Astrocyte (in vitro differentiated cells and primary cell): ENCODE data around the gene ITLN1. TPM values are rescaled to one million over a fixed set of nuclear protein-coding genes. Genes with fewer than 3 reads are reported as not detected.
"Not testable (repeated sequence)": the region's sequence is repeated elsewhere in the genome, so short reads cannot be mapped to it uniquely, and the experiment has no call there.

ENCODE experiments used
- DNase-seq: peaks from one replicate; pipeline ENCODE4 v3.0.0-alpha.2; 2010; ENCODE audit warnings: low read depth
- FAIRE-seq: peaks from 2 replicates; lab custom pipeline; 2011; peaks lifted over from hg19 to GRCh38; lab: Jason Lieb, UNC
- H2AFZ ChIP-seq: 2 replicates; pipeline ENCODE4 v1.6.0; 2012; ENCODE audit warnings: low read depth, low read length, inconsistent platforms
- H3K27ac ChIP-seq: 2 replicates; pipeline ENCODE4 v1.5.1; 2011; ENCODE audit warnings: low read depth, low read length, inconsistent platforms
- H3K27me3 ChIP-seq: 2 replicates; pipeline ENCODE4 v1.6.0; 2011; ENCODE audit warnings: low read length, inconsistent platforms; ENCODE audit not compliant: insufficient read depth
- H3K36me3 ChIP-seq: 2 replicates; pipeline ENCODE4 v1.5.1; 2011; ENCODE audit warnings: low read length, inconsistent platforms; ENCODE audit not compliant: insufficient read depth
- H3K4me1 ChIP-seq: 2 replicates; pipeline ENCODE4 v1.5.1; 2011; ENCODE audit warnings: low read length, inconsistent platforms; ENCODE audit not compliant: insufficient read depth
- H3K4me2 ChIP-seq: 2 replicates; pipeline ENCODE4 v1.6.0; 2012; ENCODE audit warnings: low read length, inconsistent platforms
- H3K4me3 ChIP-seq: 2 replicates; pipeline ENCODE4 v1.5.1; 2011; ENCODE audit warnings: low read depth, mild to moderate bottlenecking, low read length, inconsistent platforms; ENCODE audit not compliant: insufficient read depth
- H3K79me2 ChIP-seq: 2 replicates; pipeline ENCODE4 v1.6.0; 2012; ENCODE audit warnings: mild to moderate bottlenecking, low read length, inconsistent platforms; ENCODE audit not compliant: insufficient read depth
- H3K9ac ChIP-seq: 2 replicates; pipeline ENCODE4 v1.6.0; 2012; ENCODE audit warnings: mild to moderate bottlenecking, low read length, inconsistent platforms
- H3K9me3 ChIP-seq: 2 replicates; pipeline ENCODE4 v1.5.1; 2012; ENCODE audit warnings: low read depth, mild to moderate bottlenecking, low read length, inconsistent platforms; ENCODE audit not compliant: insufficient read depth
- H4K20me1 ChIP-seq: 2 replicates; pipeline ENCODE4 v1.6.0; 2012; ENCODE audit warnings: low read length, inconsistent platforms; ENCODE audit not compliant: insufficient read depth
- H3K27ac Mint-ChIP-seq: one replicate; pipeline ENCODE4 v1.8.0; 2021; ENCODE audit warnings: mild to moderate bottlenecking, mixed read lengths; ENCODE audit not compliant: unreplicated experiment
- H3K27me3 Mint-ChIP-seq: one replicate; pipeline ENCODE4 v1.8.0; 2021; ENCODE audit warnings: low read depth, mixed read lengths; ENCODE audit not compliant: unreplicated experiment
- H3K36me3 Mint-ChIP-seq: one replicate; pipeline ENCODE4 v1.8.0; 2021; ENCODE audit warnings: low read depth, mixed read lengths; ENCODE audit not compliant: unreplicated experiment
- H3K4me1 Mint-ChIP-seq: one replicate; pipeline ENCODE4 v1.8.0; 2021; ENCODE audit warnings: low read depth, mixed read lengths; ENCODE audit not compliant: unreplicated experiment
- H3K4me3 Mint-ChIP-seq: one replicate; pipeline ENCODE4 v1.8.0; 2021; ENCODE audit warnings: mild to moderate bottlenecking, moderate library complexity, mixed read lengths; ENCODE audit not compliant: unreplicated experiment
- H3K9me3 Mint-ChIP-seq: one replicate; pipeline ENCODE4 v1.8.0; 2021; ENCODE audit warnings: mild to moderate bottlenecking, mixed read lengths; ENCODE audit not compliant: unreplicated experiment
- CTCF ChIP-seq: IDR thresholded peaks from 2 replicates; pipeline ENCODE4 v1.5.1; 2011; ENCODE audit warnings: low read depth, mild to moderate bottlenecking, inconsistent platforms, low read length, moderate library complexity; ENCODE audit not compliant: insufficient read depth
- EZH2 ChIP-seq: IDR thresholded peaks from 2 replicates; pipeline ENCODE4 v1.6.1; 2012; ENCODE audit warnings: mild to moderate bottlenecking, low read length, inconsistent platforms; ENCODE audit not compliant: insufficient read depth
- total RNA-seq: library from RNA; stranded (reverse); gene quantifications from 2 replicates; pipeline ENCODE4 v1.2.1, GENCODE V29; 2021

Gene ITLN1
- total RNA-seq, 1 donor from 2014 or later, result not detected

DNA sequence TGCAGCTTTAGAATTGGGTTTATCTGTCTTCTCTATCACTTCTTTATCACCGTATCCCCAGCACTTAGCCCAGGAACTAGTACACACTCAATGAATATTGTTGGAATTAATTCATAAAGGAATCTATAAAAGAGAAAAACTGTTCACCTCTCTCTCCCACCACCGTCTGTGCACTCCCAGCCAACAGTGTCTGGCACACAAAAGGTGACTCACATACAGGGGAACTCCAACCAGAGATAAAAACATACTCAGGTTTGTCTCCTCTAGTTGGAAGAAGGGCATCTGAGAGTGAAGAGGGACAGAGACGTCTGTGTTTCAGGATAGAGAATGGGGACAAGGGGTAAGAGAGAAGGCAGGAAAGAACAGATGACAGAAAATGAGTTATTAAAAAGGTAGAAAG lies 10.0 kb downstream of the ITLN1 start:
- H3K27ac ChIP-seq, result no peak overlapping the region
- no peak overlapping the region for H3K27ac Mint-ChIP-seq
- H3K36me3 Mint-ChIP-seq, result no peaks in the 10 kb centered on the region
- H3K4me1 ChIP-seq, result no peaks in the 10 kb centered on the region
- H3K4me3 Mint-ChIP-seq, result no peak overlapping the region
- no peaks in the 10 kb centered on the region for H3K27me3 ChIP-seq
- no peaks in the 10 kb centered on the region for H3K9me3 ChIP-seq
- FAIRE-seq (no peak), DNase-seq (no peak)
- no peak overlapping the region for H3K9ac ChIP-seq
- H3K4me2 ChIP-seq, result no peak overlapping the region
- H3K4me1 Mint-ChIP-seq, result peaks cover 7% of the 10 kb centered on the region
- H3K79me2 ChIP-seq, result no peaks in the 10 kb centered on the region
- H3K9me3 Mint-ChIP-seq, result peaks cover 6% of the 10 kb centered on the region
- TF ChIP-seq CTCF (no peak), EZH2 (no peak)
- peaks cover 7% of the 10 kb centered on the region for H3K27me3 Mint-ChIP-seq
- no peak overlapping the region for H3K4me3 ChIP-seq
- no peak overlapping the region for H2AFZ ChIP-seq
- H4K20me1 ChIP-seq, result no peaks in the 10 kb centered on the region
- no peaks in the 10 kb centered on the region for H3K36me3 ChIP-seq

- no peaks in the 10 kb centered on the region for H3K36me3 Mint-ChIP-seq
- no peak for FAIRE-seq
- Histone ChIP-seq H3K9ac (no peak overlapping the region), H3K36me3 (no peaks in the 10 kb centered on the region), H3K9me3 (no peaks in the 10 kb centered on the region), H3K4me3 (no peak overlapping the region), H3K27ac (no peak overlapping the region), H4K20me1 (no peaks in the 10 kb centered on the region), H3K4me1 (no peaks in the 10 kb centered on the region), H3K79me2 (no peaks in the 10 kb centered on the region), H2AFZ (no peak overlapping the region), H3K4me2 (no peak overlapping the region), H3K27me3 (no peaks in the 10 kb centered on the region)
- no peak for DNase-seq
- H3K27ac Mint-ChIP-seq, result peak overlapping the region; percentile 50
- no peaks in the 10 kb centered on the region for H3K9me3 Mint-ChIP-seq
- no peaks in the 10 kb centered on the region for H3K4me1 Mint-ChIP-seq
- TF ChIP-seq CTCF (no peak), EZH2 (no peak)
- peaks cover 3% of the 10 kb centered on the region for H3K27me3 Mint-ChIP-seq
- no peak overlapping the region for H3K4me3 Mint-ChIP-seq
Measured at GRCh38 chr1:160868141-160868540, 16.8 kb downstream of the ITLN1 start.

GRCh38 chr1:160867651-160868050 lies 17.3 kb downstream of the ITLN1 start:
- H3K9ac ChIP-seq, H3K27ac ChIP-seq, H2AFZ ChIP-seq, H3K4me1 Mint-ChIP-seq, H3K4me1 ChIP-seq, H3K27me3 ChIP-seq, H3K27me3 Mint-ChIP-seq, H3K79me2 ChIP-seq, DNase-seq, H3K36me3 ChIP-seq, H3K4me3 ChIP-seq, FAIRE-seq, H3K36me3 Mint-ChIP-seq, H3K9me3 Mint-ChIP-seq, H3K27ac Mint-ChIP-seq, H4K20me1 ChIP-seq, H3K4me2 ChIP-seq, H3K9me3 ChIP-seq, H3K4me3 Mint-ChIP-seq: not testable (repeated sequence)
